Aorta (tissue), 5 donors: ENCODE results near the gene OGFOD2. TPM values are rescaled to one million over a fixed set of nuclear protein-coding genes. Genes with fewer than 3 reads are reported as not detected.

Experiments
- ATAC-seq: fragments of 200-7000 bp; cut with Tn5 transposase; one replicate; pipeline ENCODE4 v1.9.1; 2022; ENCODE audit warnings: moderate library complexity; ENCODE audit not compliant: low FRiP score
- DNase-seq, 2 donors: peaks; one replicate each; pipeline ENCODE4 v3.0.0-alpha.2; 2020
- H3K27ac ChIP-seq, 2 donors: one replicate each; pipeline ENCODE4 v1.5.1; 2013; ENCODE audit warnings: low read length in 2 of 2, mild to moderate bottlenecking in 2 of 2, moderate library complexity in 2 of 2, control low read depth in 1 of 2, inconsistent platforms in 1 of 2, low read depth in 1 of 2
- H3K27me3 ChIP-seq, 2 donors: one replicate each; pipeline ENCODE4 v1.6.1; 2013; ENCODE audit warnings: control low read depth in 1 of 2, low read length in 1 of 2, mild to moderate bottlenecking in 1 of 2, moderate library complexity in 1 of 2; ENCODE audit not compliant: insufficient read depth in 2 of 2, control insufficient read depth in 1 of 2
- H3K36me3 ChIP-seq, 2 donors: one replicate each; pipeline ENCODE4 v1.6.1; 2013; ENCODE audit warnings: control low read depth in 1 of 2, low read length in 1 of 2, mild to moderate bottlenecking in 1 of 2; ENCODE audit not compliant: insufficient read depth in 2 of 2, control insufficient read depth in 1 of 2
- H3K4me1 ChIP-seq, 2 donors: one replicate each; pipeline ENCODE4 v1.6.1; 2013; ENCODE audit warnings: low read length in 2 of 2, control low read depth in 1 of 2, mild to moderate bottlenecking in 1 of 2, moderate library complexity in 1 of 2; ENCODE audit not compliant: insufficient read depth in 2 of 2, control insufficient read depth in 1 of 2
- H3K4me3 ChIP-seq, 2 donors: one replicate each; pipeline ENCODE4 v1.5.1; 2013; ENCODE audit warnings: low read length in 2 of 2, control low read depth in 1 of 2, mild to moderate bottlenecking in 1 of 2
- H3K9me3 ChIP-seq: one replicate; pipeline ENCODE4 v1.6.1; 2013; ENCODE audit warnings: mild to moderate bottlenecking, low read length; ENCODE audit not compliant: control insufficient read depth
- WGBS, 2 donors: extraction: QIAGEN DNeasy Blood & Tissue Kit; methylation state at CpG; one replicate each; pipeline ENCODE4 v1.1.7; 2013; 5-methylcytosine and 5-hydroxymethylcytosine counted together
- intact Hi-C, 2 donors: fragments of 100-400 bp; cut with DNase I; formaldehyde crosslinking; loops; one replicate each; pipeline versions ENCODE4 v1.14.2 to v1.15.0; 2022
- polyA plus RNA-seq, 2 donors: library from polyadenylated mRNA; stranded (reverse); fragments of 200-250 nt; gene quantifications; one replicate each; pipeline ENCODE4 v1.2.3, GENCODE V29; 2013
- total RNA-seq, 2 donors: library from RNA; stranded (reverse); fragmentation: NEBNext Ultra II Directional; extraction: Animal tissue kit (Norgen Biotek cat#: 25700); gene quantifications; one replicate each; pipeline ENCODE4 v1.2.1, GENCODE V29; 2021
- donor health status: healthy with polysubstance abuse.
- donor health status: Bipolar disorder and iron deficiency.
- donor health status: DM: no; HTN: no; CAD: no.
- donor health status: DM: no; HTN: no; CAD: no.
- donor health status: DM: yes; HTN: yes; CAD: no.

OGFOD2 gene
- total and polyA plus RNA-seq, 4 donors, result 8.9 to 16.6 (median 13.9) TPM

DNA sequence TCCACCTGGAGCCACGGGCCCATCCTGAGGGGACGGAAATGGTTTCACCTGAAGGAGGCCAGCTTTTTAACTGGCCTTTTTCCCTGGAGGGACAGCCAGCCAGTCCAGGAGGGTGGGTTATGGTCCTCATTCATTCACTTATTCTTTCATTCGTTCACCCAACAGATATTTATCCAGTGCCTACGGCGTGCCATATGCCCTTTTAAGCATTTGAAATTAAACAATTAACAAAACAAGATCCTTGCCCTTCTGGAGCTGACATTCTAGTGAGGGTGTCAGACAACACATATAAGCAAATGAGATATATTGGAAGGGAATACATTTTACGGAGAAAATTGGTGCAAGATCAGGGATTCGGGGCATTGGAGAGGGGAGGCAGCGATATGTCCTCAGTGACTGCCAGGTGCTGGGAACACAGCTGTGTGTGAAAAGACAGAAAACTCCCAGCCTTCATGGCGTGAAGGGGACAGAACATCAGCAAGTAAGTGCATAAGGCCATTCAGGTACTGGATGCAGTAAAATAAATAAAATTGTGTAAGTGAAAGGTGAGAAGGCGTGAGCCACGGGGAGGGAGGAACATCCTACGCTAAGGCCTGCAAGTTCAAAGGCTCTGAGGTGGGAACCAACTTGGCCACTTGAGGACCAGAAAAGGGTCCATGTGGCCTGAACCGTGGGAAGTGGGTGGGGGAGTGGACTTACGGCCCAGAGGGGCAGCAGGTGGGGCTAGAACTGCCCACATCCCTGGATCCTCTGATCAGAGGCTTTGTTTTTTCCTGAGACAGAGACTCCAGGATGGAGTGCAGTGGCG lies 8.1 kb upstream of the OGFOD2 start:
- Histone ChIP-seq H3K27ac (no peak overlapping the region), H3K4me3 (no peak overlapping the region)
- intact Hi-C loops, result no loop called here

DNA sequence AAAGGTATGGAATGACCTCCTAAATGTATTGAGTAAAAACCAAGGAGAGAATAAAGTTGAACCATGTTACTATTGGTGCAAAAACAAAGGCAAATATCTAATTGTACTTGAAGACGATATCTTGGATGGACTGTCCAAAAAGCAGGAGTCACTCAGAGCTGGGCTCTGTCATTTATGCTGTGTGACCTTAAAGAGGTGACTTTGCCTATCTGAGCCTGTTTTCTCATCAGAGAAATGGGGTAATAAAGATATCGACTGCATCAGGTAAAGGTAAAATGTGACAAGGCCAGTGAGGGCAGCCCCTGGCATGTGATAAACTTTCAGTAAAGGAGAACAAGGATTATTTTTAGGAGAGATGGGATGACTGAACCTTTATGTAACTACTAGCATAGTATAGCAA lies 6.9 kb upstream of the OGFOD2 start:
- 82 to 85% methylated on average over 2 of the region's 2 CpGs for WGBS, 2 donors
- H3K36me3 ChIP-seq, result no peaks in the 10 kb centered on the region
- no peaks in the 10 kb centered on the region for H3K27me3 ChIP-seq
- no peaks in the 10 kb centered on the region for H3K4me1 ChIP-seq
- no peak overlapping the region for H3K27ac ChIP-seq
- DNase-seq (no peak), ATAC-seq (no peak)
- no peaks in the 10 kb centered on the region for H3K9me3 ChIP-seq
- no peak overlapping the region for H3K4me3 ChIP-seq
- intact Hi-C loops, result no loop called here

More for the DNA sequence above, 8.1 kb upstream of the OGFOD2 start:
- H3K36me3 ChIP-seq, result no peaks in the 10 kb centered on the region
- ATAC-seq (no peak), DNase-seq (no peak)
- H3K9me3 ChIP-seq, result no peaks in the 10 kb centered on the region
- H3K27me3 ChIP-seq, result no peaks in the 10 kb centered on the region
- H3K4me1 ChIP-seq, result no peaks in the 10 kb centered on the region
- 61% methylated on average over 14 to 15 of the region's 15 CpGs for WGBS, 2 donors

DNA sequence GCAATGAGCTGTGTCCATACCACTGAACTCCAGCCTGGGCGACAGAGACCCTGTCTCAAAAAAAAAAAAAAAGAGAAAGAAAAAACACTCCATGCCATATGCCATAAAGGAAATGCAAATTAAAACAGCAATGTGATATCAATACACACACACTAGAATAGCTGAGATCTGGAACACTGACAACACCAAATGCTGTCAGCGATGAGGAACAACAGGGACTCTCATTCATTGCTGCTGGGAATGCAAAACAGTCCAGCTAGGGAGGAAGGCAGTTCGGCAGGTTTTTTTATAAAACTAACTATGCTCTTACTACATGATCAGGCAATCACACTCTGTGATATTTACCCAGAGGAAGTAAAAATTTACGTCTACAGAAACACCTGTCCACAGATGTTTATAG lies 5.4 kb upstream of the OGFOD2 start:
- DNase-seq (no peak), ATAC-seq (no peak)
- intact Hi-C loops, result no loop called here
- no peaks in the 10 kb centered on the region for H3K4me1 ChIP-seq
- no peaks in the 10 kb centered on the region for H3K36me3 ChIP-seq
- no peak overlapping the region for H3K4me3 ChIP-seq
- H3K27me3 ChIP-seq, result no peaks in the 10 kb centered on the region
- H3K9me3 ChIP-seq, result no peaks in the 10 kb centered on the region
- 51 to 61% methylated on average over 4 of the region's 4 CpGs for WGBS, 2 donors
- no peak overlapping the region for H3K27ac ChIP-seq

DNA sequence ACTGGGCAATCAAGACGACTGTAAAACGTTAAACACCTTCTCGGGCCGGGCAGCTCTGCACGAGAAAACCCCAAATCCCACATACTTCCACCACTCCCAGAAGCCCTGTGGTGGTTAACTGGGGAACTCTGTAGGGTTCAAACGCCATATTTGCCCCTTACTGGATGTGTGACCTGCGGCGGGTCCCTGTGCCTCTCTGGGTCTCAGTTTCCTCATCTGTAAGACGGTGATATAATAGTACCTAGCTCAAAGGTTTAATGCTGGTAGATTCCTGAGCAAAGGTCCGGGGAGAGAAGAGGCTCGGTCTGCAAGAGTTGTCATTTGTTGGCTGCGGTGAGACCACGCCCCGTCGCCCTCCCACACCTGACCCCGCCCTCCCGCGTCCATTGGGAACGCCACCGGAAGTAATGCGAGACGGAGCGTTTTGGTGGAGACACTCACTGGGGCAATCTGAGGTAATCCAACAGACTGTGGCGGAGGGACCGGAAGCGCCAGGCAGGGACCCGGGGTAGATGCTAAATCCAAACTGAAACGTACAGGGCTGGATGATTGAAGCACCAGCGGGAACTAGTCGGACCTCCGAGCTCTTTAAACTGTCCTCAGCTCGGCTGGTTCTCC lies 661 bp upstream of the OGFOD2 start:
- Histone ChIP-seq H3K27ac (peak overlapping the region; percentile 76 to 93), H3K4me1 (no peaks in the 10 kb centered on the region), H3K27me3 (no peaks in the 10 kb centered on the region), H3K4me3 (peak overlapping the region; percentile 54 to 77), H3K9me3 (no peaks in the 10 kb centered on the region), H3K36me3 (no peaks in the 10 kb centered on the region)
- WGBS, 2 donors, result 1% methylated on average over 32 of the region's 32 CpGs
- ATAC-seq (peak; percentile 97), DNase-seq (peak; percentile 99)
- intact Hi-C loops, result loop anchor here in 1 of 2 donors (2.0 kb wide), 1 partner anchor 258 kb away; the partner anchor contains the start of genes MPHOSPH9 and MTRFR

DNA sequence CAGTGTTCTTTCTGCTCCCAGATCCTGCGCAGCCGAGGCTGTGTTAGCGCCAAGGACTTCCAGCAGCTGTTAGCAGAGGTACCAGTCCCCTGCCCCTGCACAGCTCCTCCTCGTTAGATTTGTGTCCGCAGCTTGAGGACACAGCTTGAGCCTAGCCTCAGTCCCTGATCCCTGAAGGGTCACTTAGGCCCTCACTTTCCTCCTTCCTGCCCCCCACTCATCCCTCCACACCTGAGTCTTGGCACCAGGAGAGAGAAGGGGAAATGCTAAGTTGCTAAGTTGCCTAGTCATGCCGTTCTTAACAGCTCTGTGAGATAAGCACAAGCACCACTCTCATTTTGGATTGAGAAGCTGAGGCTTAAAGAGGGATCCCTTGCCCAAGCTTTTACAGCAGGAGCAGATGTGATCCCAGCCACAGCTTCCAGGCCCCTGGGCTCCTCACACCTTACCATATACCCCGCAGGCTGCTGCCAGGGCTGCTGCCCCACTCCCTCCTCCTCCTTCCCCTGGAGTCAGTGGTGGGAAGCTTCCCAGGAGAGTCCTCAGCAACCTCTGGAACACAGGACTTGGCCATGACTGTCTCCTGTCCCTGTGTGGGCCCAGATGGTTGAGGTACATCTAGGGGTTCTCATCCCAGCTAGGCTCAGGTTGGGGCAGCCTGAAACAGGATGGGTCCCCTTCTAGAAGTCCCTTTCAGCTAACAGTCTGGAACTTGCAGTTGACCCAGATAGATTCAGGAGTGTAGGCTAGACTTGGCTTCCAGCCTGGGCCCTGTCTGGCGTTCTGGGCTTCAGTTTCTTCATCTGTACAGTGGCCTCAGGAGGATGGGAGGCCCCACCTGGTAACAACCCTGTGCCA lies 975 bp downstream of the OGFOD2 start:
- WGBS, 2 donors, result 2% methylated on average over 8 of the region's 8 CpGs
- Histone ChIP-seq H3K27ac (no peak overlapping the region), H3K4me3 (peak overlapping the region; percentile 54 to 91), H3K4me1 (no peaks in the 10 kb centered on the region), H3K36me3 (no peaks in the 10 kb centered on the region), H3K27me3 (no peaks in the 10 kb centered on the region), H3K9me3 (no peaks in the 10 kb centered on the region)
- intact Hi-C loops, result loop anchor here (2.0 to 5.0 kb wide), 2 partner anchors 256 to 257 kb away; partner anchors contain the start of genes MPHOSPH9 (in 2 of the 2) and MTRFR (in 2 of the 2)
- ATAC-seq, result no peak
- peak in 1 of 2 donors; percentile 71 for DNase-seq

DNA sequence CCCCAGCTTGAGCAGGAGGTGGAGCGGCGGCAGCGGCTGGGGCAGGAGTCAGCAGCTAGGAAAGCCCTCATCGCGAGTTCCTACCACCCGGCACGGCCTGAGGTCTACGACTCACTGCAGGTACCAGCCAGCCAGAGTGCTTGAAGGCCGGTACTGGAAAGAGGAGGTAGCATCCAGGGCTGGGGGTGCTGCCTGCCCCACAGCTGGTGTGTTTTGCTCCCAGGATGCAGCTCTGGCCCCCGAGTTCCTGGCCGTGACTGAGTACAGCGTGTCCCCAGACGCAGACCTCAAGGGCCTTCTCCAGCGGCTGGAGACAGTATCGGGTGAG lies 1.6 kb downstream of the OGFOD2 start:
- H3K9me3 ChIP-seq, result no peaks in the 10 kb centered on the region
- H3K36me3 ChIP-seq, result no peaks in the 10 kb centered on the region
- H3K4me3 ChIP-seq, result no peak overlapping the region
- H3K4me1 ChIP-seq, result peaks cover 0 to 1% of the 10 kb centered on the region in 2 donors
- peak in 1 of 2 donors; percentile 69 for DNase-seq
- intact Hi-C loops, result loop anchor here in 1 of 2 donors (5.0 kb wide), 1 partner anchor 256 kb away; the partner anchor contains the start of genes MPHOSPH9 and MTRFR
- 81 to 82% methylated on average over 15 of the region's 15 CpGs for WGBS, 2 donors
- H3K27me3 ChIP-seq, result no peaks in the 10 kb centered on the region
- no peak overlapping the region for H3K27ac ChIP-seq
- ATAC-seq, result no peak

DNA sequence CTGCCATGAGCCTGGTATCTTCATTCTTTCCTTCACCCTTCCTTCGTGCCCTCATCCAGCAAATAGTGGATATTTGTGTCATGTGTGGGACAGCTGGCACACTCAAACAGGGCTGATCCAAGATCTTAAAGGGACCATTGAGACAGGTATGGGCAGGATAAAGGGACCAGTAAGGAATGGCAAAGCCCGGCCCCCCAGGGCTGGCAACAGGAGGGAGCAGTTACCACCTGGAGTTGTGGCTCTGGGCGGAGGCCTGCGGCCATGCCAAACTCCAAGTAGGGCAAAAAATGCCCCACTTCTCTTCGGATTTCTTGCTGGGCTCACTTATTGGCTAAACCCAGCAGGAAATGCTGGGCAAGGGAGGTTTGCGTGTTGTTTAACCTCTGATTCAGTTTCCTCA lies 2.1 kb downstream of the OGFOD2 start:
- Histone ChIP-seq H3K27ac (no peak overlapping the region), H3K36me3 (no peaks in the 10 kb centered on the region), H3K4me3 (no peak overlapping the region), H3K4me1 (peaks cover 0 to 4% of the 10 kb centered on the region in 2 donors), H3K27me3 (no peaks in the 10 kb centered on the region), H3K9me3 (no peaks in the 10 kb centered on the region)
- DNase-seq, result no peak
- WGBS, 2 donors, result 82 to 85% methylated on average over 6 of the region's 6 CpGs
- intact Hi-C loops, result loop anchor here in 1 of 2 donors (5.0 kb wide), 1 partner anchor 255 kb away; the partner anchor contains the start of genes MPHOSPH9 and MTRFR
- no peak for ATAC-seq

DNA sequence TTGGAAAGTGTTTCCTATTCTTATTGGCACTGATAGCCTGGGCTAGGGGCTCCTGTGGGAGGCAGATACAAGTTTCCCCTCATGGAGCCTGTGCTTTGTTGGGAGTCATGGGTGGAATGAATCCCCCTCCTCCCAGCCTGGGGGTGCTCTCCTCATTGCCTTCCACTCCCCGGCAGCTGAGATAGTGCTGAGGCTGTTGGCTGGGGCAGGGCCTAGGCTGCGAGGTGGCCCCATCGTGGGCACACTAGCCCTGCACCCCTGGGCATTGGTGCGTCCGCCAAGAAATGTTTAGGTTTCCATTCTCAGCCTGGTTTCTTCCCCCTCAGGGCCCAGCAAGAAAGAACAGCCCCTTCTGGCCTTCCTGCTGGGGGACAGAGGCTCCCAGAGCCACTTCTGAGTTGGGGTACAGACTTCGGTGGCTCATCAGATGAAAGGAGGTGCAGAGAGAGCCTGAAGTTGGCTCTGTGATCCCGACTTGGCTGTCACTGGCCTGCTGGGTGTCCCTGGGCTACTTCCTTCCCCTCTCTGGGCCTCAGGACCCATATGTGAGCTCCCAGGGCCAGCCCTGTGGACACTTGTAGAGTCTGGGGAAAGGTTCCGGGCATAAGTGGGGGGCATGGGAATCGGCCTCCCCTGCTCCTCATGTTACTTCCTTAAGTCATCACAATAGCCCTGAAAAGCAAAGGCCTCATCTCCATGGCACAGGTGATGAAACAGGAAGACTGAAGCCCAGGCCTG lies 2.8 kb downstream of the OGFOD2 start:
- 82% methylated on average over 9 of the region's 9 CpGs for WGBS, 2 donors
- intact Hi-C loops, result loop anchor here in 1 of 2 donors (5.0 kb wide), 1 partner anchor 254 kb away; the partner anchor contains the start of genes MPHOSPH9 and MTRFR
- Histone ChIP-seq H3K27ac (no peak overlapping the region), H3K36me3 (no peaks in the 10 kb centered on the region), H3K4me3 (no peak overlapping the region), H3K9me3 (no peaks in the 10 kb centered on the region), H3K4me1 (peaks cover 0 to 4% of the 10 kb centered on the region in 2 donors), H3K27me3 (no peaks in the 10 kb centered on the region)
- DNase-seq, result no peak
- no peak for ATAC-seq
